ENCODE measurements around the gene PHLDB1.
"Not testable (repeated sequence)": the region's sequence is repeated elsewhere in the genome, so short reads cannot be mapped to it uniquely, and the experiment has no call there.

The PHLDB1 gene

GRCh38 chr11:118659953-118660680 is 52.7 kb downstream of the PHLDB1 start:
- no peak for DNase-seq

GRCh38 chr11:118660681-118661424 is 53.4 kb downstream of the PHLDB1 start:
- DNase-seq, result no peak

- DNase-seq, result no peak
These were observed 54.2 kb downstream of the PHLDB1 start for GRCh38 chr11:118661425-118662301.

- DNase-seq, result no peak
These were observed 55.2 kb downstream of the PHLDB1 start for GRCh38 chr11:118662401-118663271.

GRCh38 chr11:118663381-118663780 is 56.0 kb downstream of the PHLDB1 start:
- no peak for DNase-seq

GRCh38 chr11:118663902-118664301 is 56.5 kb downstream of the PHLDB1 start:
- no peak for DNase-seq

- DNase-seq, result no peak
These were observed 59.0 kb downstream of the PHLDB1 start for GRCh38 chr11:118666371-118666770.

- DNase-seq, result no peak
These were observed 62.6 kb downstream of the PHLDB1 start for GRCh38 chr11:118670063-118670462.

- no peak for DNase-seq
These were observed 63.8 kb downstream of the PHLDB1 start for GRCh38 chr11:118671254-118671653.

GRCh38 chr11:118672846-118673245 is 65.4 kb downstream of the PHLDB1 start:
- no peak for DNase-seq

GRCh38 chr11:118673361-118674081 is 66.1 kb downstream of the PHLDB1 start:
- no peak for DNase-seq

- no peak for DNase-seq
These were observed 66.6 kb downstream of the PHLDB1 start for GRCh38 chr11:118674082-118674435.

GRCh38 chr11:118677977-118678376 is 70.6 kb downstream of the PHLDB1 start:
- DNase-seq, result no peak

GRCh38 chr11:118678908-118679307 is 71.5 kb downstream of the PHLDB1 start:
- not testable (repeated sequence) for DNase-seq

- no peak for DNase-seq
These were observed 72.1 kb downstream of the PHLDB1 start, which contains the start of gene TREH for GRCh38 chr11:118679483-118679882. Gene TREH, minus strand, starts transcription at chr11:118679650. Its CDS starts 23 bp downstream, at chr11:118679627.

GRCh38 chr11:118682372-118682771 is 75.0 kb downstream of the PHLDB1 start:
- no peak for DNase-seq

GRCh38 chr11:118682939-118683338 is 75.5 kb downstream of the PHLDB1 start:
- DNase-seq, result not testable (repeated sequence)

GRCh38 chr11:118684187-118684586 is 76.8 kb downstream of the PHLDB1 start:
- DNase-seq, result no peak

- DNase-seq, result no peak
These were observed 80.5 kb downstream of the PHLDB1 start for GRCh38 chr11:118687906-118688305.

GRCh38 chr11:118688339-118688738 is 80.9 kb downstream of the PHLDB1 start:
- DNase-seq, result not testable (repeated sequence)

GRCh38 chr11:118688851-118689502 is 81.6 kb downstream of the PHLDB1 start:
- DNase-seq, result no peak
